GM23338 (cell line): ENCODE measurements around the gene VANGL1. TPM values are rescaled to one million over a fixed set of nuclear protein-coding genes. Genes with fewer than 3 reads are reported as not detected.

Experiments used
- ATAC-seq: fragments of 200-7000 bp; cut with Tn5 transposase; 3 replicates; pipeline ENCODE4 v1.9.1; 2020
- DNase-seq: peaks from one replicate; pipeline ENCODE4 v3.0.0-alpha.2; 2015; ENCODE audit warnings: low spot score
- H2AFZ ChIP-seq: fragments of 200-600 bp; sonication (generic); 2 replicates; pipeline ENCODE4 v1.8.0; 2016; ENCODE audit warnings: antibody characterized with exemption, mild to moderate bottlenecking, moderate library complexity
- H3F3A ChIP-seq: fragments of 200-600 bp; sonication (generic); replicated peaks from 2 replicates; pipeline ENCODE4 v1.8.0; 2017; ENCODE audit warnings: antibody characterized with exemption, mixed run types, low read depth
- H3K27ac ChIP-seq: fragments of 200-600 bp; sonication (generic); 2 replicates; pipeline ENCODE4 v1.6.1; 2016; ENCODE audit warnings: low read depth
- H3K27me3 ChIP-seq: fragments of 200-600 bp; sonication (generic); 2 replicates; pipeline ENCODE4 v1.8.0; 2016; ENCODE audit warnings: mild to moderate bottlenecking, mixed run types, moderate library complexity; ENCODE audit not compliant: insufficient read depth
- H3K36me3 ChIP-seq: fragments of 200-600 bp; sonication (generic); 2 replicates; pipeline ENCODE4 v1.8.0; 2016; ENCODE audit warnings: mild to moderate bottlenecking; ENCODE audit not compliant: insufficient read depth
- H3K4me1 ChIP-seq: fragments of 200-600 bp; sonication (generic); 2 replicates; pipeline ENCODE4 v1.8.0; 2016; ENCODE audit warnings: mild to moderate bottlenecking, moderate library complexity; ENCODE audit not compliant: insufficient read depth
- H3K4me2 ChIP-seq: fragments of 200-600 bp; sonication (generic); 2 replicates; pipeline ENCODE4 v1.7.1; 2017; ENCODE audit warnings: mixed run types
- H3K4me3 ChIP-seq: fragments of 200-600 bp; sonication (generic); 2 replicates; pipeline ENCODE4 v1.6.1; 2016; ENCODE audit warnings: mixed run types
- H3K79me2 ChIP-seq: fragments of 200-600 bp; sonication (generic); replicated peaks from 2 replicates; pipeline ENCODE4 v1.8.0; 2017; ENCODE audit warnings: mild to moderate bottlenecking; ENCODE audit not compliant: insufficient read depth
- H3K9me2 ChIP-seq: fragments of 200-600 bp; sonication (generic); 2 replicates; pipeline ENCODE4 v1.8.0; 2017; ENCODE audit not compliant: insufficient read depth
- H4K20me1 ChIP-seq: fragments of 200-600 bp; sonication (generic); replicated peaks from 2 replicates; pipeline ENCODE4 v1.8.0; 2017; ENCODE audit warnings: mild to moderate bottlenecking; ENCODE audit not compliant: insufficient read depth
- H3K27ac Mint-ChIP-seq: 2 replicates; pipeline ENCODE4 v1.8.0; 2020; ENCODE audit warnings: inconsistent platforms, mild to moderate bottlenecking, moderate library complexity, mixed read lengths
- H3K27me3 Mint-ChIP-seq: 3 replicates; pipeline ENCODE4 v1.8.0; 2022; ENCODE audit warnings: low read depth, mild to moderate bottlenecking, moderate library complexity, mixed read lengths, inconsistent platforms; ENCODE audit not compliant: insufficient read depth, poor library complexity
- H3K36me3 Mint-ChIP-seq: 3 replicates; pipeline ENCODE4 v1.8.0; 2021; ENCODE audit warnings: low read depth, mild to moderate bottlenecking, inconsistent platforms, moderate library complexity, mixed read lengths
- H3K4me1 Mint-ChIP-seq: 3 replicates; pipeline ENCODE4 v1.8.0; 2020; ENCODE audit warnings: mild to moderate bottlenecking, inconsistent platforms, mixed read lengths
- H3K4me3 Mint-ChIP-seq: 3 replicates; pipeline ENCODE4 v1.8.0; 2021; ENCODE audit warnings: moderate library complexity, mild to moderate bottlenecking, inconsistent platforms, mixed read lengths
- H3K9me3 Mint-ChIP-seq: 3 replicates; pipeline ENCODE4 v1.8.0; 2020; ENCODE audit warnings: moderate library complexity, mild to moderate bottlenecking, inconsistent platforms, mixed read lengths
- CREB1 ChIP-seq: fragments of 250-450 bp; sonication (Bioruptor Pico); IDR thresholded peaks from 2 replicates; pipeline ENCODE4 v1.5.0; 2020; ENCODE audit warnings: low read depth, mild to moderate bottlenecking, moderate library complexity
- EZH2 ChIP-seq: fragments of 200-600 bp; sonication (generic); IDR thresholded peaks from one replicate; pipeline ENCODE4 v1.8.0; 2017; ENCODE audit warnings: antibody characterized with exemption, mild to moderate bottlenecking, low read depth; ENCODE audit not compliant: unreplicated experiment
- EZH2phosphoT487 ChIP-seq: fragments of 200-600 bp; sonication (generic); IDR thresholded peaks from one replicate; pipeline ENCODE4 v1.8.1; 2018; ENCODE audit warnings: antibody characterized with exemption; ENCODE audit not compliant: unreplicated experiment
- JUNB ChIP-seq: IDR thresholded peaks from one replicate; pipeline ENCODE4 v1.6.1; 2016; ENCODE audit warnings: antibody characterized with exemption; ENCODE audit not compliant: unreplicated experiment
- NANOG ChIP-seq: IDR thresholded peaks from 2 replicates; pipeline ENCODE4 v1.6.1; 2016; ENCODE audit warnings: antibody characterized with exemption, borderline replicate concordance
- POLR2AphosphoS5 ChIP-seq: IDR thresholded peaks from 2 replicates; pipeline ENCODE4 v1.6.1; 2016; ENCODE audit warnings: antibody characterized with exemption, low read depth
- STAT1 ChIP-seq: IDR thresholded peaks from one replicate; pipeline ENCODE4 v1.6.1; 2016; ENCODE audit warnings: antibody characterized with exemption; ENCODE audit not compliant: unreplicated experiment
- ZNF114 ChIP-seq: fragments of 250-450 bp; sonication (Bioruptor Pico); IDR thresholded peaks from 2 replicates; pipeline ENCODE4 v1.5.0; 2020; ENCODE audit warnings: mild to moderate bottlenecking, moderate library complexity
- ZNF331 ChIP-seq: fragments of 250-450 bp; sonication (Bioruptor Pico); IDR thresholded peaks from 2 replicates; pipeline ENCODE4 v1.5.0; 2020; ENCODE audit warnings: low read depth, mild to moderate bottlenecking, moderate library complexity
- polyA plus RNA-seq: library from polyadenylated mRNA; unstranded; fragments of >200 nt; fragmentation: Nextera tagmentation; extraction: Ambion mirVana; gene quantifications from 2 replicates; pipeline ENCODE4 v1.2.1, GENCODE V29; 2016
- total RNA-seq: library from RNA; depleted of rRNA; stranded (reverse); fragments of >200 nt; shearing (Covaris generic); gene quantifications from 2 replicates; pipeline ENCODE4 v1.2.3, GENCODE V29; 2014
- TF ChIP-seq, protein P1 (sequence below): IDR thresholded peaks from 2 replicates; pipeline ENCODE4 v1.6.1; 2016; ENCODE audit warnings: antibody characterized with exemption
- TF ChIP-seq, protein P2 (sequence below): IDR thresholded peaks from one replicate; pipeline ENCODE4 v1.6.1; 2018; ENCODE audit warnings: antibody characterized with exemption; ENCODE audit not compliant: unreplicated experiment
- TF ChIP-seq, protein P3 (sequence below), 2 experiments: fragments of 200-600 bp in 1 of 2; sonication (generic) in 1 of 2; conservative IDR thresholded peaks; 2 replicates each; pipeline versions ENCODE4 v1.5.1 to v1.6.1; 2016 to 2017; ENCODE audit warnings: antibody characterized with exemption in 2 of 2, low read depth in 2 of 2, mild to moderate bottlenecking in 2 of 2, moderate library complexity in 1 of 2
- TF ChIP-seq, protein P4 (sequence below): fragments of 250-450 bp; sonication (Bioruptor Pico); IDR thresholded peaks from 2 replicates; pipeline ENCODE4 v1.5.0; 2020; ENCODE audit warnings: mild to moderate bottlenecking, moderate library complexity

VANGL1 gene
- total and polyA plus RNA-seq, 2 experiments from 2014 or later: 4.4 to 14.4 TPM

DNA sequence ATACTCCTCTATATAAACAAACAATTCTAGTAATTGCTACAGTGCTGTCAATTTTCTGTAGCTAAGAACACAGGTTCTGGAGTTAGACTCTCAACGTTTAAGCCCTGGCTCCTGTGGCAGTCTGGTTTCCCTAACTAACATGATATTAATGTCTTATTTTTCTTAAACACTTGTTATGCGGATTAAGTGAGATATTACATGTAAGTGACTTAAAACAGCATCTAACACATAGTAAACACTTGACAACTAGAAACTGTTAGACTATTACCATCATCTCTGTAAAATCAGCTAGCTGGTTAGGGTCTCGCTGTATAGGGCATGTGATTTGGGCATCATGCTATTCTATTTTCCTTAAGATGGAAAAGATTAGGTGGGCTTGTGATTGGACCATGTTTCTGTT, 2.3 kb downstream of the VANGL1 start:
- H3K27me3 ChIP-seq: no peaks in the 10 kb centered on the region
- peaks cover 9% of the 10 kb centered on the region for H3K9me2 ChIP-seq
- ATAC-seq: no peak
- peaks cover 16% of the 10 kb centered on the region for H3K36me3 Mint-ChIP-seq
- peaks cover 20% of the 10 kb centered on the region for H3K27me3 Mint-ChIP-seq
- peaks cover 11% of the 10 kb centered on the region; the same call in 1 of the 2 replicates for H3F3A ChIP-seq
- no peak overlapping the region for H3K27ac ChIP-seq
- no peak overlapping the region for H2AFZ ChIP-seq
- no peak overlapping the region for H3K4me2 ChIP-seq
- H3K27ac Mint-ChIP-seq: no peak overlapping the region
- H3K4me3 Mint-ChIP-seq: no peak overlapping the region
- H3K9me3 Mint-ChIP-seq: peaks cover 20% of the 10 kb centered on the region
- H3K4me3 ChIP-seq: no peak overlapping the region
- TF ChIP-seq, protein P1, sequence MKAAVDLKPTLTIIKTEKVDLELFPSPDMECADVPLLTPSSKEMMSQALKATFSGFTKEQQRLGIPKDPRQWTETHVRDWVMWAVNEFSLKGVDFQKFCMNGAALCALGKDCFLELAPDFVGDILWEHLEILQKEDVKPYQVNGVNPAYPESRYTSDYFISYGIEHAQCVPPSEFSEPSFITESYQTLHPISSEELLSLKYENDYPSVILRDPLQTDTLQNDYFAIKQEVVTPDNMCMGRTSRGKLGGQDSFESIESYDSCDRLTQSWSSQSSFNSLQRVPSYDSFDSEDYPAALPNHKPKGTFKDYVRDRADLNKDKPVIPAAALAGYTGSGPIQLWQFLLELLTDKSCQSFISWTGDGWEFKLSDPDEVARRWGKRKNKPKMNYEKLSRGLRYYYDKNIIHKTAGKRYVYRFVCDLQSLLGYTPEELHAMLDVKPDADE: no peak
- TF ChIP-seq, protein P2, sequence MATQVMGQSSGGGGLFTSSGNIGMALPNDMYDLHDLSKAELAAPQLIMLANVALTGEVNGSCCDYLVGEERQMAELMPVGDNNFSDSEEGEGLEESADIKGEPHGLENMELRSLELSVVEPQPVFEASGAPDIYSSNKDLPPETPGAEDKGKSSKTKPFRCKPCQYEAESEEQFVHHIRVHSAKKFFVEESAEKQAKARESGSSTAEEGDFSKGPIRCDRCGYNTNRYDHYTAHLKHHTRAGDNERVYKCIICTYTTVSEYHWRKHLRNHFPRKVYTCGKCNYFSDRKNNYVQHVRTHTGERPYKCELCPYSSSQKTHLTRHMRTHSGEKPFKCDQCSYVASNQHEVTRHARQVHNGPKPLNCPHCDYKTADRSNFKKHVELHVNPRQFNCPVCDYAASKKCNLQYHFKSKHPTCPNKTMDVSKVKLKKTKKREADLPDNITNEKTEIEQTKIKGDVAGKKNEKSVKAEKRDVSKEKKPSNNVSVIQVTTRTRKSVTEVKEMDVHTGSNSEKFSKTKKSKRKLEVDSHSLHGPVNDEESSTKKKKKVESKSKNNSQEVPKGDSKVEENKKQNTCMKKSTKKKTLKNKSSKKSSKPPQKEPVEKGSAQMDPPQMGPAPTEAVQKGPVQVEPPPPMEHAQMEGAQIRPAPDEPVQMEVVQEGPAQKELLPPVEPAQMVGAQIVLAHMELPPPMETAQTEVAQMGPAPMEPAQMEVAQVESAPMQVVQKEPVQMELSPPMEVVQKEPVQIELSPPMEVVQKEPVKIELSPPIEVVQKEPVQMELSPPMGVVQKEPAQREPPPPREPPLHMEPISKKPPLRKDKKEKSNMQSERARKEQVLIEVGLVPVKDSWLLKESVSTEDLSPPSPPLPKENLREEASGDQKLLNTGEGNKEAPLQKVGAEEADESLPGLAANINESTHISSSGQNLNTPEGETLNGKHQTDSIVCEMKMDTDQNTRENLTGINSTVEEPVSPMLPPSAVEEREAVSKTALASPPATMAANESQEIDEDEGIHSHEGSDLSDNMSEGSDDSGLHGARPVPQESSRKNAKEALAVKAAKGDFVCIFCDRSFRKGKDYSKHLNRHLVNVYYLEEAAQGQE: no peak
- TF ChIP-seq ZNF331 (CRISPR knock-in tag) (no peak), EZH2 (no peak), NANOG (no peak), CREB1 (CRISPR knock-in tag) (no peak), JUNB (no peak), STAT1 (no peak), ZNF114 (no peak), POLR2AphosphoS5 (no peak), EZH2phosphoT487 (no peak)
- TF ChIP-seq, protein P3, sequence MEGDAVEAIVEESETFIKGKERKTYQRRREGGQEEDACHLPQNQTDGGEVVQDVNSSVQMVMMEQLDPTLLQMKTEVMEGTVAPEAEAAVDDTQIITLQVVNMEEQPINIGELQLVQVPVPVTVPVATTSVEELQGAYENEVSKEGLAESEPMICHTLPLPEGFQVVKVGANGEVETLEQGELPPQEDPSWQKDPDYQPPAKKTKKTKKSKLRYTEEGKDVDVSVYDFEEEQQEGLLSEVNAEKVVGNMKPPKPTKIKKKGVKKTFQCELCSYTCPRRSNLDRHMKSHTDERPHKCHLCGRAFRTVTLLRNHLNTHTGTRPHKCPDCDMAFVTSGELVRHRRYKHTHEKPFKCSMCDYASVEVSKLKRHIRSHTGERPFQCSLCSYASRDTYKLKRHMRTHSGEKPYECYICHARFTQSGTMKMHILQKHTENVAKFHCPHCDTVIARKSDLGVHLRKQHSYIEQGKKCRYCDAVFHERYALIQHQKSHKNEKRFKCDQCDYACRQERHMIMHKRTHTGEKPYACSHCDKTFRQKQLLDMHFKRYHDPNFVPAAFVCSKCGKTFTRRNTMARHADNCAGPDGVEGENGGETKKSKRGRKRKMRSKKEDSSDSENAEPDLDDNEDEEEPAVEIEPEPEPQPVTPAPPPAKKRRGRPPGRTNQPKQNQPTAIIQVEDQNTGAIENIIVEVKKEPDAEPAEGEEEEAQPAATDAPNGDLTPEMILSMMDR (conservative IDR thresholded peaks at IDR 0.05; ENCODE audit: low read depth in 2 of 2): no peak
- TF ChIP-seq, protein P4, sequence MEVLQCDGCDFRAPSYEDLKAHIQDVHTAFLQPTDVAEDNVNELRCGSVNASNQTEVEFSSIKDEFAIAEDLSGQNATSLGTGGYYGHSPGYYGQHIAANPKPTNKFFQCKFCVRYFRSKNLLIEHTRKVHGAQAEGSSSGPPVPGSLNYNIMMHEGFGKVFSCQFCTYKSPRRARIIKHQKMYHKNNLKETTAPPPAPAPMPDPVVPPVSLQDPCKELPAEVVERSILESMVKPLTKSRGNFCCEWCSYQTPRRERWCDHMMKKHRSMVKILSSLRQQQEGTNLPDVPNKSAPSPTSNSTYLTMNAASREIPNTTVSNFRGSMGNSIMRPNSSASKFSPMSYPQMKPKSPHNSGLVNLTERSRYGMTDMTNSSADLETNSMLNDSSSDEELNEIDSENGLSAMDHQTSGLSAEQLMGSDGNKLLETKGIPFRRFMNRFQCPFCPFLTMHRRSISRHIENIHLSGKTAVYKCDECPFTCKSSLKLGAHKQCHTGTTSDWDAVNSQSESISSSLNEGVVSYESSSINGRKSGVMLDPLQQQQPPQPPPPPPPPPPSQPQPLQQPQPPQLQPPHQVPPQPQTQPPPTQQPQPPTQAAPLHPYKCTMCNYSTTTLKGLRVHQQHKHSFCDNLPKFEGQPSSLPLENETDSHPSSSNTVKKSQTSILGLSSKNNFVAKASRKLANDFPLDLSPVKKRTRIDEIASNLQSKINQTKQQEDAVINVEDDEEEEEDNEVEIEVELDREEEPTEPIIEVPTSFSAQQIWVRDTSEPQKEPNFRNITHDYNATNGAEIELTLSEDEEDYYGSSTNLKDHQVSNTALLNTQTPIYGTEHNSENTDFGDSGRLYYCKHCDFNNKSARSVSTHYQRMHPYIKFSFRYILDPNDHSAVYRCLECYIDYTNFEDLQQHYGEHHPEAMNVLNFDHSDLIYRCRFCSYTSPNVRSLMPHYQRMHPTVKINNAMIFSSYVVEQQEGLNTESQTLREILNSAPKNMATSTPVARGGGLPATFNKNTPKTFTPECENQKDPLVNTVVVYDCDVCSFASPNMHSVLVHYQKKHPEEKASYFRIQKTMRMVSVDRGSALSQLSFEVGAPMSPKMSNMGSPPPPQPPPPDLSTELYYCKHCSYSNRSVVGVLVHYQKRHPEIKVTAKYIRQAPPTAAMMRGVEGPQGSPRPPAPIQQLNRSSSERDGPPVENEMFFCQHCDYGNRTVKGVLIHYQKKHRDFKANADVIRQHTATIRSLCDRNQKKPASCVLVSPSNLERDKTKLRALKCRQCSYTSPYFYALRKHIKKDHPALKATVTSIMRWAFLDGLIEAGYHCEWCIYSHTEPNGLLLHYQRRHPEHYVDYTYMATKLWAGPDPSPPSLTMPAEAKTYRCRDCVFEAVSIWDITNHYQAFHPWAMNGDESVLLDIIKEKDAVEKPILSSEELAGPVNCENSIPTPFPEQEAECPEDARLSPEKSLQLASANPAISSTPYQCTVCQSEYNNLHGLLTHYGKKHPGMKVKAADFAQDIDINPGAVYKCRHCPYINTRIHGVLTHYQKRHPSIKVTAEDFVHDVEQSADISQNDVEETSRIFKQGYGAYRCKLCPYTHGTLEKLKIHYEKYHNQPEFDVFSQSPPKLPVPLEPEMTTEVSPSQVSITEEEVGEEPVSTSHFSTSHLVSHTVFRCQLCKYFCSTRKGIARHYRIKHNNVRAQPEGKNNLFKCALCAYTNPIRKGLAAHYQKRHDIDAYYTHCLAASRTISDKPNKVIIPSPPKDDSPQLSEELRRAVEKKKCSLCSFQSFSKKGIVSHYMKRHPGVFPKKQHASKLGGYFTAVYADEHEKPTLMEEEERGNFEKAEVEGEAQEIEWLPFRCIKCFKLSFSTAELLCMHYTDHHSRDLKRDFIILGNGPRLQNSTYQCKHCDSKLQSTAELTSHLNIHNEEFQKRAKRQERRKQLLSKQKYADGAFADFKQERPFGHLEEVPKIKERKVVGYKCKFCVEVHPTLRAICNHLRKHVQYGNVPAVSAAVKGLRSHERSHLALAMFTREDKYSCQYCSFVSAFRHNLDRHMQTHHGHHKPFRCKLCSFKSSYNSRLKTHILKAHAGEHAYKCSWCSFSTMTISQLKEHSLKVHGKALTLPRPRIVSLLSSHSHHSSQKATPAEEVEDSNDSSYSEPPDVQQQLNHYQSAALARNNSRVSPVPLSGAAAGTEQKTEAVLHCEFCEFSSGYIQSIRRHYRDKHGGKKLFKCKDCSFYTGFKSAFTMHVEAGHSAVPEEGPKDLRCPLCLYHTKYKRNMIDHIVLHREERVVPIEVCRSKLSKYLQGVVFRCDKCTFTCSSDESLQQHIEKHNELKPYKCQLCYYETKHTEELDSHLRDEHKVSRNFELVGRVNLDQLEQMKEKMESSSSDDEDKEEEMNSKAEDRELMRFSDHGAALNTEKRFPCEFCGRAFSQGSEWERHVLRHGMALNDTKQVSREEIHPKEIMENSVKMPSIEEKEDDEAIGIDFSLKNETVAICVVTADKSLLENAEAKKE: no peak
- H3K4me1 ChIP-seq: peaks cover 52% of the 10 kb centered on the region
- H4K20me1 ChIP-seq: peaks cover 18% of the 10 kb centered on the region
- no peaks in the 10 kb centered on the region for H3K36me3 ChIP-seq
- peaks cover 17% of the 10 kb centered on the region for H3K4me1 Mint-ChIP-seq
- peaks cover 62% of the 10 kb centered on the region for H3K79me2 ChIP-seq
- no peak for DNase-seq
